ENCODE data around the gene INSRR. TPM values are rescaled to one million over a fixed set of nuclear protein-coding genes. Genes with fewer than 3 reads are reported as not detected.

INSRR gene
- polyA plus RNA-seq, 3 donors = not detected

GRCh38 chr1:156833603-156834002 lies 25.3 kb downstream of the INSRR start:
- no CpG with 5 or more reads among the region's 2 CpGs for WGBS (ENCODE audit: insufficient coverage)
- Mint-ChIP-seq H3K27me3 (ENCODE audit: low read depth in 3 of 3) (peaks cover 13 to 46% (median 24%) of the 10 kb centered on the region in 3 donors), H3K27ac (no peak overlapping the region), H3K36me3 (no peaks in the 10 kb centered on the region), H3K9me3 (peaks cover 0 to 2% (median 0%) of the 10 kb centered on the region in 7 donors), H3K4me3 (no peak overlapping the region), H3K4me1 (no peaks in the 10 kb centered on the region)
- DNase-seq = no peak
- H3K27ac ChIP-seq (ENCODE audit: low read depth in 1 of 2, low read length in 2 of 2) = no peak overlapping the region
- no peaks in the 10 kb centered on the region for H3K79me2 ChIP-seq (ENCODE audit: insufficient read depth, low read length)
- peaks cover 2 to 27% of the 10 kb centered on the region in 2 donors for H3K27me3 ChIP-seq (ENCODE audit: control insufficient read depth in 2 of 2, insufficient read depth in 2 of 2, low read length in 2 of 2)
- H3K36me3 ChIP-seq (replicated peaks in 1 of 2; ENCODE audit: control insufficient read depth in 1 of 2, insufficient read depth in 2 of 2, low read length in 2 of 2) = no peaks in the 10 kb centered on the region
- H2AFZ ChIP-seq (ENCODE audit: insufficient read depth, low read depth, low read length, poor library complexity, severe bottlenecking) = no peak overlapping the region
- intact Hi-C loops (cut with micrococcal nuclease) = no loop called here
- no peak overlapping the region for H3K9ac ChIP-seq (ENCODE audit: insufficient read depth, low read length, poor library complexity, severe bottlenecking)
- no peak overlapping the region for H3K4me3 ChIP-seq (replicated peaks in 1 of 3; ENCODE audit: low read depth in 2 of 3, low read length in 3 of 3)
- no peaks in the 10 kb centered on the region for H3K4me1 ChIP-seq (ENCODE audit: control insufficient read depth in 1 of 2, insufficient read depth in 2 of 2, low read length in 2 of 2)
- no peak for TF ChIP-seq CTCF (IDR thresholded peaks at IDR 0.05)
- H3K9me3 ChIP-seq (replicated peaks in 1 of 2; ENCODE audit: control insufficient read depth in 1 of 2, insufficient read depth in 1 of 2, low read length in 2 of 2) = no peaks in the 10 kb centered on the region
- no peaks in the 10 kb centered on the region for H4K20me1 ChIP-seq (ENCODE audit: insufficient read depth, low read length)
- no peak overlapping the region for H3K4me2 ChIP-seq (replicated peaks; ENCODE audit: extremely low read depth, low read length, poor library complexity, severe bottlenecking)

GRCh38 chr1:156832434-156832833 lies 26.5 kb downstream of the INSRR start:
- Mint-ChIP-seq H3K36me3 (no peaks in the 10 kb centered on the region), H3K4me1 (no peaks in the 10 kb centered on the region), H3K27ac (no peak overlapping the region), H3K9me3 (peaks cover 0 to 2% (median 0%) of the 10 kb centered on the region in 7 donors), H3K4me3 (no peak overlapping the region), H3K27me3 (ENCODE audit: low read depth in 3 of 3) (peaks cover 15 to 47% (median 20%) of the 10 kb centered on the region in 3 donors)
- DNase-seq = no peak
- no peaks in the 10 kb centered on the region for H3K4me1 ChIP-seq (ENCODE audit: control insufficient read depth in 1 of 2, insufficient read depth in 2 of 2, low read length in 2 of 2)
- H2AFZ ChIP-seq (ENCODE audit: insufficient read depth, low read depth, low read length, poor library complexity, severe bottlenecking) = no peak overlapping the region
- no peaks in the 10 kb centered on the region for H4K20me1 ChIP-seq (ENCODE audit: insufficient read depth, low read length)
- 89% methylated on average over 3 of the region's 5 CpGs for WGBS (ENCODE audit: insufficient coverage)
- H3K79me2 ChIP-seq (ENCODE audit: insufficient read depth, low read length) = no peaks in the 10 kb centered on the region
- no peak overlapping the region for H3K9ac ChIP-seq (ENCODE audit: insufficient read depth, low read length, poor library complexity, severe bottlenecking)
- H3K9me3 ChIP-seq (replicated peaks in 1 of 2; ENCODE audit: control insufficient read depth in 1 of 2, insufficient read depth in 1 of 2, low read length in 2 of 2) = no peaks in the 10 kb centered on the region
- H3K27ac ChIP-seq (ENCODE audit: low read depth in 1 of 2, low read length in 2 of 2) = no peak overlapping the region
- H3K4me2 ChIP-seq (replicated peaks; ENCODE audit: extremely low read depth, low read length, poor library complexity, severe bottlenecking) = no peak overlapping the region
- H3K36me3 ChIP-seq (replicated peaks in 1 of 2; ENCODE audit: control insufficient read depth in 1 of 2, insufficient read depth in 2 of 2, low read length in 2 of 2) = no peaks in the 10 kb centered on the region
- H3K4me3 ChIP-seq (replicated peaks in 1 of 3; ENCODE audit: low read depth in 2 of 3, low read length in 3 of 3) = no peak overlapping the region
- intact Hi-C loops (cut with micrococcal nuclease) = no loop called here
- TF ChIP-seq CTCF (IDR thresholded peaks at IDR 0.05) = no peak
- H3K27me3 ChIP-seq (ENCODE audit: control insufficient read depth in 2 of 2, insufficient read depth in 2 of 2, low read length in 2 of 2) = peaks cover 2 to 27% of the 10 kb centered on the region in 2 donors

Measured in CD14-positive monocyte (primary cell).